GM18951 (cell line): ENCODE results near the gene ANGPT4.

Experiments
- POLR2A ChIP-seq: IDR thresholded peaks from 4 replicates; pipeline ENCODE4 v1.6.1; 2011; ENCODE audit warnings: mild to moderate bottlenecking; ENCODE audit not compliant: insufficient read length, insufficient read depth; ENCODE audit errors: extremely low read depth
- in situ Hi-C: fragments of 300-500 bp; cut with MboI; formaldehyde crosslinking; loops from one replicate; pipeline ENCODE4 v1.12.0; 2022; ENCODE audit warnings: low sequenced_read_pairs, mixed read lengths, inconsistent platforms; ENCODE audit not compliant: unreplicated experiment

ANGPT4 gene

DNA sequence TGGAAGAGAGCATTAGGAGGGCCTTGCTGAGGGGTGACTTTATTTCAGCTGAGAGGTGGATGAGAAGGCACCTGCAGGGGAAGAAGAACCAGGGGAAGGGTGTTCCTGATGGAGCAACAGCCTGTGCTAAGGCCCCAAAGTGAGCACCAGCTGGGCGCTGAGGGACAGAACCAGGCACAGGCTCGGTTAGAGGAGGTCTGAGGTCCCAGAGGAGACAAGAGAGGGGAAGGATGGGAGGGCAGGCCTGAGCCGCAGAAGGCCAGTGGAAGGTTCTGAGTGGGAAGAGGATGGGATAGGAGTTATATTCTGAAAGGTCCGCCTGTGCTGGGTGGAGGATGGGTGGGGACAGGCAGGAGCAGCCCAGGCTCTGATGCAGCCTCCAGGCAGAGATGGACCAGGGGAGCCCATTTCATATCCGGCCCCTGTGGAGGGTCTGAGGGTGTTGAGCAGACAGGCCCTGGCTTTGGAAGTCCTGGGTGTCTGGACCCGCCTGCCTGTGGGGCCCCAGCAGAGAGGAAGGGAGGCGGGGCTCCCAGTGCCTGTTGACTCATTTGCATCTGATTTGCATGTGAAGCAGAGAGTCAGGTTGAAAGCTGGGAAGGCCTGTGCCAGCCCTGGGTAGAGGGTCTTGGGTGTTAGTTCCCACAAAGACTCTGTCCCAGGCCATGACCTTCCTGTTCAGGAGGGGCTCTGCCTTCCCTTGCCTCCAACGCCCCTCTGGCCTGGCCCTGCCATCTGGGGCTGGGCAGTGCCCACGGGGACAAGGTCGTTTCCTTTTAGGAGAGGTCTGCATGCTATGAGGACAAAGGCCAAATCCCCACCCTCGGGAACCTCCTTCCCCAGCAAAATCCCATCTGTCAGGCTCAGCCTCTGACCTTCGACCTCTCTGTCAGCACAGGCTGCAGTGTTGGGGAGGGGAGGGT lies 93.2 kb downstream of the ANGPT4 start:
- in situ Hi-C loops, result no loop called here
- no peak for TF ChIP-seq POLR2A

GRCh38 chr20:821731-822065 lies 94.4 kb downstream of the ANGPT4 start:
- TF ChIP-seq POLR2A, result no peak
- in situ Hi-C loops, result no loop called here

DNA sequence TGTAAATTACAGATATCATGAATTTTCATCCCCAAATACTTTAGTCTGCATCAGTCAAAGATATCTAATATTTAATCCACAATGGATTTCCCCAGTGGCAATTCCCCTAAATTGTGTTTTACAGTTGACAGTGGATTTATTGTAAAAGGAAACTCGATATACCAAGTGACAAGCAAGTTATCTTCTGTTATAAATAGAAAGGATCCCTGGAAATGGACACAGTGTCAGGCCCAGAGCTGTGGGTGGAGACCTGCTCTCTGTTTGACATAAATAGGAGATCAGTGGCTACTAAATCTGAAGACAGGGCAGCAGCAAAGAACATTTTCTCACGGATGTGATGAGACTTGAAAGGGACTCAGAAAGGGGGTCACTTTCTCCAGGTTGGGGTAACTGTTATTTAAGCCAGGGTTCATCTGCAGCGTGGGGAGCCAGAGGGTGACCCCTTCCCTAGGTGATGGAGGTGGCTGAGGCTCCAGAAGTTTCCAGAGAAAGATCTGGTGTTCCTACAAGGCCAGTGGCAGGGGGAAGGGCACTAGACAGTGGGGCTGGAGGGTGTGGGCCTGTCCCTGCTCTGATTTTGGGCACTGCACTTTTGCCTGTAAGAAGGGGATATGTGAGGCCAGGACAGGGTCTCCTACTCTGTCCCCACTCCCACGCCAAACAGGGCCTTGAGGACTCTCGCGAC lies 94.9 kb downstream of the ANGPT4 start:
- TF ChIP-seq POLR2A, result no peak
- in situ Hi-C loops, result no loop called here

DNA sequence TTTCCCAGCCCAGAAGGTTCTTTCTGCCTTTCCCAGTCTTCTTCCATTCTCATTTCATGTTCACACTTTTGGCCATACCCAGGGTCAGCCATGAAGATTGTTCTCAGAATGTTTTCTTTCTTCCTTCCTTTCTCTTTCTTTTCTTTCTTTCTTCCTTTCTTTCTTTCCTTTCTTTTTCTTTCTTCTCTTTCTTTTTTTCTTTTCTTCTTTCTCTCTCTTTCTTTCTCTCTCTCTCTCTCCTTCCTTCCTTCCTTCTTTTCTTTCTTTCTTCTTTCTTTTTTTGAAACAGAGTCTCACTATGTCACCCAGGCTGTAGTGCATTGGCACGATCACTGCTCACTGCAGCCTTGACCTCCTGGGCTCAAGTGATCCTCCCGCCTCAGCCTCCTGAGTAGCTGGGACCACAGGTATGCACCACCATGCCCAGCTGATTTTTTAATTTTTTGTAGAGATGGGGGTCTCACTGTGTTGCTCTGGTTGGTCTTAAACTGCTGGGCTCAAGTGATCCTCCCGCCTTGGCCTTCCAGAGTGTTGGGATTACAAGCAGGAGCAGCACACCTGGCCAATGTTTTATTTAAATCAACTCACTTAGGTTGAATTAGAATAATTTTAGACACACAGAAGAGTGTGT lies 95.7 kb downstream of the ANGPT4 start:
- in situ Hi-C loops, result no loop called here
- TF ChIP-seq POLR2A, result no peak
